Measurements from ENCODE around the gene CHSY1.

- no peak for TF ChIP-seq L3MBTL2 (conservative IDR thresholded peaks at IDR 0.05)
- TF ChIP-seq TARDBP (IDR thresholded peaks at IDR 0.05) = no peak
- no peak for TF ChIP-seq SUZ12 (IDR thresholded peaks at IDR 0.05)
- TF ChIP-seq ELF4 (IDR thresholded peaks at IDR 0.05) = no peak
- TF ChIP-seq FOXK2 (IDR thresholded peaks at IDR 0.05) = no peak
- TF ChIP-seq PKNOX1 (IDR thresholded peaks at IDR 0.05) = no peak
- TF ChIP-seq FOXM1 (IDR thresholded peaks at IDR 0.05; ENCODE audit: borderline replicate concordance) = no peak
- TF ChIP-seq BHLHE40 (IDR thresholded peaks at IDR 0.05; ENCODE audit: borderline replicate concordance) = no peak
- TF ChIP-seq CTBP1 (IDR thresholded peaks at IDR 0.05; ENCODE audit: borderline replicate concordance) = no peak
- no peak for TF ChIP-seq SP1 (IDR thresholded peaks at IDR 0.05)
- TF ChIP-seq ZNF384 (IDR thresholded peaks at IDR 0.05) = no peak
- TF ChIP-seq ARNT (IDR thresholded peaks at IDR 0.05) = no peak
- no peak for TF ChIP-seq NFRKB (IDR thresholded peaks at IDR 0.05)
- no peak for TF ChIP-seq FOXA1 (IDR thresholded peaks at IDR 0.05)
Measured at GRCh38 chr15:101149864-101150722, 101.8 kb downstream of the CHSY1 start.

Data from HEK293T (cell line).